GM10266 (cell line): ENCODE results near the gene RNASE11.

ENCODE experiments used
- DNase-seq: peaks from one replicate; pipeline ENCODE4 v3.0.0; 2012; ENCODE audit errors: extremely low spot score
- CTCF ChIP-seq: IDR thresholded peaks from 2 replicates; pipeline ENCODE4 v1.5.1; 2012; ENCODE audit warnings: mild to moderate bottlenecking, low read depth; ENCODE audit not compliant: control insufficient read depth, insufficient read depth; ENCODE audit errors: missing control alignments

Gene RNASE11

GRCh38 chr14:20539906-20540305, 47.9 kb downstream of the RNASE11 start:
- no peak for DNase-seq
- no peak for TF ChIP-seq CTCF
